HG03108 (cell line): ENCODE data around the gene LRRC17.

Source experiments
- ATAC-seq: cut with Tn5 transposase; IDR thresholded peaks from one replicate; pipeline ENCODE4 v1.9.1; 2021; ENCODE audit warnings: moderate library complexity; ENCODE audit not compliant: unreplicated experiment

Gene LRRC17

GRCh38 chr7:102983602-102984001 lies 70.8 kb downstream of the LRRC17 start:
- ATAC-seq: no peak

- ATAC-seq: no peak
Measured at GRCh38 chr7:102985176-102985783, 72.5 kb downstream of the LRRC17 start.

GRCh38 chr7:102988088-102988487 lies 75.3 kb downstream of the LRRC17 start:
- ATAC-seq: no peak

- ATAC-seq: no peak
Measured at GRCh38 chr7:102988631-102989560, 76.1 kb downstream of the LRRC17 start.

- ATAC-seq: no peak
Measured at GRCh38 chr7:102990642-102991041, 77.8 kb downstream of the LRRC17 start.

GRCh38 chr7:102991077-102991539 lies 78.3 kb downstream of the LRRC17 start:
- no peak for ATAC-seq

- no peak for ATAC-seq
Measured at GRCh38 chr7:102991540-102992214, 78.9 kb downstream of the LRRC17 start.

- ATAC-seq: no peak
Measured at GRCh38 chr7:102992509-102992937, 79.7 kb downstream of the LRRC17 start.

- ATAC-seq: no peak
Measured at GRCh38 chr7:102992938-102993717, 80.3 kb downstream of the LRRC17 start.

GRCh38 chr7:102993718-102994029 lies 80.9 kb downstream of the LRRC17 start:
- ATAC-seq: no peak

- no peak for ATAC-seq
Measured at GRCh38 chr7:102994567-102994966, 81.8 kb downstream of the LRRC17 start.
